Right atrium auricular region (tissue), 2 donors: ENCODE measurements around the gene GASK1A. TPM values are rescaled to one million over a fixed set of nuclear protein-coding genes. Genes with fewer than 3 reads are reported as not detected.

Source experiments
- DNase-seq: peaks from one replicate; pipeline ENCODE4 v3.0.0-alpha.2; 2019; ENCODE audit warnings: low spot score
- H3K27ac ChIP-seq, 2 donors: fragments of 200-600 bp; sonication (generic); 1 replicate in 1 of 2; 2 replicates in 1 of 2; pipeline ENCODE4 v1.5.1; 2016 to 2019
- H3K27me3 ChIP-seq, 2 donors: fragments of 200-600 bp; sonication (generic); one replicate each; pipeline versions ENCODE4 v1.5.1 to v1.6.0; 2017 to 2019
- H3K36me3 ChIP-seq: fragments of 200-600 bp; sonication (generic); one replicate; pipeline ENCODE4 v1.5.1; 2016
- H3K4me1 ChIP-seq, 2 donors: fragments of 200-600 bp; sonication (generic); one replicate each; pipeline versions ENCODE4 v1.5.1 to v1.6.0; 2017 to 2019
- H3K4me3 ChIP-seq, 2 donors: fragments of 200-600 bp; sonication (generic); 1 replicate in 1 of 2; 2 replicates in 1 of 2; pipeline ENCODE4 v1.5.1; 2017 to 2019; ENCODE audit warnings: mild to moderate bottlenecking in 1 of 2, moderate library complexity in 1 of 2
- H3K9me3 ChIP-seq, 2 donors: fragments of 200-600 bp; sonication (generic); one replicate each; pipeline ENCODE4 v1.5.1; 2019
- total RNA-seq, 2 donors: library from RNA; depleted of rRNA; stranded (reverse); fragments of >200 nt; gene quantifications; one replicate each; pipeline ENCODE4 v1.1.0, GENCODE V29; 2016
- TF ChIP-seq, protein P1 (sequence below), 2 donors: fragments of 200-600 bp; sonication (generic); IDR thresholded peaks; one replicate each; pipeline ENCODE4 v1.5.1; 2019; ENCODE audit warnings: antibody characterized with exemption in 2 of 2

GASK1A gene
- total RNA-seq, 2 donors from 2014 or later, result 1.5 to 2.1 TPM

DNA sequence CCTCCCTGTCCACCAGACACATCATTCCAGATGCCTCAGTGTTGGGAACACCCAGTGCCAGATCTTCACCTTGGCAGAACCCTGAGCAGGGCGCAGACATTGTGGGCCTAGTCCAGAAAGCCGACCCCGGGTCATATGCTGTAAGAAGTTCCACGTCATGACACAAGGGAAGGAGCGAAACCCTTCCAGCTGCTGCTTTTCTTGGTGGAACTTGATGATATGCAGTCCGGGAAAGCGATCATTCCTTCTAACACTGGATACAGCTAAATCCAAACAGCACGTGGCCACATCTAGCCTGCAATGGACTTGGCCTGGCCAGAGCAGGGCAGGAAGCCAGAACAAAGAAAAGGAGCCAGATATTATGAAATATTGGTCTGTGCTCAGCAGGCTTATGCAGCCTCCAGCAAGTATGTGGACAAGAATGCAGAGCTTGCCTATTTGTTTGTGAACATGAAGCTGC, 22.0 kb downstream of the GASK1A start:
- Histone ChIP-seq H3K4me3 (no peak overlapping the region), H3K4me1 (peaks cover 0 to 43% of the 10 kb centered on the region in 2 donors), H3K27ac (peak overlapping the region; percentile 46 to 72), H3K36me3 (no peaks in the 10 kb centered on the region), H3K9me3 (no peaks in the 10 kb centered on the region), H3K27me3 (no peaks in the 10 kb centered on the region)
- TF ChIP-seq, protein P1, sequence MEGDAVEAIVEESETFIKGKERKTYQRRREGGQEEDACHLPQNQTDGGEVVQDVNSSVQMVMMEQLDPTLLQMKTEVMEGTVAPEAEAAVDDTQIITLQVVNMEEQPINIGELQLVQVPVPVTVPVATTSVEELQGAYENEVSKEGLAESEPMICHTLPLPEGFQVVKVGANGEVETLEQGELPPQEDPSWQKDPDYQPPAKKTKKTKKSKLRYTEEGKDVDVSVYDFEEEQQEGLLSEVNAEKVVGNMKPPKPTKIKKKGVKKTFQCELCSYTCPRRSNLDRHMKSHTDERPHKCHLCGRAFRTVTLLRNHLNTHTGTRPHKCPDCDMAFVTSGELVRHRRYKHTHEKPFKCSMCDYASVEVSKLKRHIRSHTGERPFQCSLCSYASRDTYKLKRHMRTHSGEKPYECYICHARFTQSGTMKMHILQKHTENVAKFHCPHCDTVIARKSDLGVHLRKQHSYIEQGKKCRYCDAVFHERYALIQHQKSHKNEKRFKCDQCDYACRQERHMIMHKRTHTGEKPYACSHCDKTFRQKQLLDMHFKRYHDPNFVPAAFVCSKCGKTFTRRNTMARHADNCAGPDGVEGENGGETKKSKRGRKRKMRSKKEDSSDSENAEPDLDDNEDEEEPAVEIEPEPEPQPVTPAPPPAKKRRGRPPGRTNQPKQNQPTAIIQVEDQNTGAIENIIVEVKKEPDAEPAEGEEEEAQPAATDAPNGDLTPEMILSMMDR (IDR thresholded peaks at IDR 0.05), result no peak
- DNase-seq, result peak; percentile 94

DNA sequence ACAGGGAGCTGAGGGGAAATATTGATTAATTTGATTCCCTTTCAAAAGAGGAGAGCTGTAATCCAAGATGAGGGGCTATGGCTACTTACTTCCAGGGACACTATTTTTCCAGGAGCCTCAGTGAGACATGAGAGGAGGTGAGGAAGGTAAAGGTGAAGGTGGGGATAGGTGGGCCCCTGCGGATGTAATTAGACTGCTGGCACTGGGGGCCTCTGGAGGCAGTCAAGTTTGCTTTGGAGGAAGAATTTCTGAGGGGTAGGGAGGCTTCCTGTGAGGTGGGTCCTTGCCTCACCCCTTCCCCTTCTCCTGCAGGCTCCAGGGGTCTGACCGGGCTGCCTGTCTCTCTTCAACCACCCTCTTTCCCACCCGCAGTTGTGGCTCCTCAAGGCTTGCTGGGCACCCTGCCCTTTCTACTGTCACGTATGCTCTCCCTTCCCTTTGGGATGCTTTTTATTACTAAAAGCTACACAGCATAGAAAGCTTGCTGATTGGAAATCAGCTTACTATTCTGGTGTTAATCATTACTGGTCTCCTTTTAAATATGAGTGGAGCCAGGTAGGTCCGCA, 22.5 kb downstream of the GASK1A start:
- peaks cover 0 to 39% of the 10 kb centered on the region in 2 donors for H3K4me1 ChIP-seq
- H3K27ac ChIP-seq, result peak overlapping the region; percentile 25 to 72
- no peak overlapping the region for H3K4me3 ChIP-seq
- no peaks in the 10 kb centered on the region for H3K9me3 ChIP-seq
- DNase-seq, result no peak
- TF ChIP-seq, protein P1 (IDR thresholded peaks at IDR 0.05), result no peak
- H3K36me3 ChIP-seq, result no peaks in the 10 kb centered on the region
- H3K27me3 ChIP-seq, result no peaks in the 10 kb centered on the region

DNA sequence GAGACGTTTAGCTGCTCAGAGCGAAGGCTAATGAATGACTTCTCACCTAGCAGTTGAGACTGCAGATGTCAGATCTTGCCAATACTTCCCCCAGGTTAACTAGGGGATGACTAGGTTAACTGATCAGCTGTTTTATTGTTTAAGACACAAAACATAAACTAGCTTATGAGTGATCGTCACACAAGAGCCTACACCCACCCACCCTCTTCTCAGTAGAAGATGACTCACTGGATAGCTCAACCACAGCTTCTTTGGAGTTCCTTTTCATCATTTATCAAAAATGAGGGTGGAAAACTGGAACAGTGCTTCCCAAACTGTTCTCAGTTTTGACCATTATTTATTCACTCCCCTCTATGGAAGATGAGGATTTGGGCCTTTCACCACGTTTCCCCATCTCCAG, 25.2 kb downstream of the GASK1A start:
- Histone ChIP-seq H3K36me3 (no peaks in the 10 kb centered on the region), H3K27me3 (no peaks in the 10 kb centered on the region), H3K27ac (no peak overlapping the region), H3K4me3 (no peak overlapping the region), H3K9me3 (no peaks in the 10 kb centered on the region), H3K4me1 (peaks cover 0 to 29% of the 10 kb centered on the region in 2 donors)
- no peak for DNase-seq
- TF ChIP-seq, protein P1 (IDR thresholded peaks at IDR 0.05), result no peak

DNA sequence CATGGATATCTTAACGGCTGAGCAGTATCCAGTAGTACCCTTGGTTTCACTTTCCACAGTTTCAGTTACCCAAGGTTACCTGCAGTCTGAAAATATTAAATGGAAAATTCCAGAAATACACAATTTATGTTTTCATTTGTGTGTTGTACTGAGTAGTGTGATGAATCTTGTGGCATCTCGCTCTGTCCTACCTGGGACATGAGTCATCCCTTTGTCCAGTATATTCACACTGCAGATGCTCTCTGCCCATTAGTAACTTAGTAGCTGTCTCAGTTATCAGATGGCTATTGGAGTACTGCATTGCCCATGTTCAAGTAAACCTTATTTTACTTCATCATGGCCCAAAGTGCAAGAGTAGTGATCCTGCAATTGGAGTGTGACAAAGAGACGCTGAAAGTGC, 26.1 kb downstream of the GASK1A start:
- Histone ChIP-seq H3K4me3 (no peak overlapping the region), H3K27ac (no peak overlapping the region), H3K36me3 (no peaks in the 10 kb centered on the region), H3K9me3 (no peaks in the 10 kb centered on the region), H3K27me3 (no peaks in the 10 kb centered on the region), H3K4me1 (peaks cover 0 to 21% of the 10 kb centered on the region in 2 donors)
- no peak for DNase-seq
- TF ChIP-seq, protein P1 (IDR thresholded peaks at IDR 0.05), result no peak

DNA sequence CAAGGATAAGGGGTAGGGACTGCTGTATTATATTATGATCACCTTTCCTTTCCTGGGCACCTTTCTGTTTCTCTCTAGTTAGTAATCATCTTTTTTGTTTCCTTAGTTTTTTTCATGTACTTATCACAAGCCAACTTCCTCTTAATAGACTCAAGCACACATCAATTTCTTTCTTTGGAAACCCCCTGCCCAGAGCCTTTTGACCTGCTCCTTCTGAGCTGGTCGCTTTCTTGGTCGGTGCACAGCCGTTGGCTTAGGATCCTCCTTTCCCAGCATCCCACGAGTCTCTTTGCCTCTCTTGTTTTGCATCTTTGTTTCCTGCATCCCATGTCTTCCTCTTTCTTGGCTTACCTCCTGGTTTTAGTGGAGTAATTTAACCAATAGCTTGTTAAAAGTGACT, 26.9 kb downstream of the GASK1A start:
- H3K27ac ChIP-seq, result no peak overlapping the region
- TF ChIP-seq, protein P1 (IDR thresholded peaks at IDR 0.05), result no peak
- H3K9me3 ChIP-seq, result no peaks in the 10 kb centered on the region
- no peak for DNase-seq
- H3K4me1 ChIP-seq, result peaks cover 0 to 14% of the 10 kb centered on the region in 2 donors
- no peaks in the 10 kb centered on the region for H3K36me3 ChIP-seq
- no peak overlapping the region for H3K4me3 ChIP-seq
- no peaks in the 10 kb centered on the region for H3K27me3 ChIP-seq

DNA sequence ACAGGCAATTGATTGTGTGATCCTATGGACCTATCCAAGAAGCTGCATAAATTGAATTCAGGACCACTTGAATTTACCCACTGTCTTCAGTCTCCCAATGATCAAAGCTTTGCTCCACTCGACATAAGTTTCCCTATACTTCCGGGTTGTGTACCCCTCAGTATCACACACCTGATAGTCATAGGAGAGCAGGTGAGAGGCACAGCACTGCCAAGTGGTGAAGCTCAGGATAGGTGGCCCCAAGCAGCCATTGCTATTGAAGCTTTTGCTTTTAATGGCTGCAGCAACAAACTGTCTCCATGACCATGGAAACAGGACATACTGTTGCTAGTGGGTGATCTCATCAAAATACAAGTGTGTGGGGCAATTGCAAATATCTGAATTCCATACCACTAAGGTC, 27.7 kb downstream of the GASK1A start:
- no peak for DNase-seq
- no peaks in the 10 kb centered on the region for H3K36me3 ChIP-seq
- H3K27me3 ChIP-seq, result no peaks in the 10 kb centered on the region
- TF ChIP-seq, protein P1 (IDR thresholded peaks at IDR 0.05), result no peak
- H3K4me3 ChIP-seq, result no peak overlapping the region
- H3K27ac ChIP-seq, result no peak overlapping the region
- H3K4me1 ChIP-seq, result peaks cover 0 to 5% of the 10 kb centered on the region in 2 donors
- H3K9me3 ChIP-seq, result no peaks in the 10 kb centered on the region
